A549 treated with GW870086 at 1 μM for 4 hours (cell line): ENCODE measurements around the gene IFT122. TPM values are rescaled to one million over a fixed set of nuclear protein-coding genes. Genes with fewer than 3 reads are reported as not detected.

Source experiments
- total RNA-seq: library from RNA; stranded (reverse); fragments of 200-300 nt; extraction: Qiagen RNA extraction; gene quantifications from 5 replicates; pipeline ENCODE4 v1.2.3, GENCODE V29; 2022; ENCODE audit warnings: low read depth

The IFT122 gene, protein sequence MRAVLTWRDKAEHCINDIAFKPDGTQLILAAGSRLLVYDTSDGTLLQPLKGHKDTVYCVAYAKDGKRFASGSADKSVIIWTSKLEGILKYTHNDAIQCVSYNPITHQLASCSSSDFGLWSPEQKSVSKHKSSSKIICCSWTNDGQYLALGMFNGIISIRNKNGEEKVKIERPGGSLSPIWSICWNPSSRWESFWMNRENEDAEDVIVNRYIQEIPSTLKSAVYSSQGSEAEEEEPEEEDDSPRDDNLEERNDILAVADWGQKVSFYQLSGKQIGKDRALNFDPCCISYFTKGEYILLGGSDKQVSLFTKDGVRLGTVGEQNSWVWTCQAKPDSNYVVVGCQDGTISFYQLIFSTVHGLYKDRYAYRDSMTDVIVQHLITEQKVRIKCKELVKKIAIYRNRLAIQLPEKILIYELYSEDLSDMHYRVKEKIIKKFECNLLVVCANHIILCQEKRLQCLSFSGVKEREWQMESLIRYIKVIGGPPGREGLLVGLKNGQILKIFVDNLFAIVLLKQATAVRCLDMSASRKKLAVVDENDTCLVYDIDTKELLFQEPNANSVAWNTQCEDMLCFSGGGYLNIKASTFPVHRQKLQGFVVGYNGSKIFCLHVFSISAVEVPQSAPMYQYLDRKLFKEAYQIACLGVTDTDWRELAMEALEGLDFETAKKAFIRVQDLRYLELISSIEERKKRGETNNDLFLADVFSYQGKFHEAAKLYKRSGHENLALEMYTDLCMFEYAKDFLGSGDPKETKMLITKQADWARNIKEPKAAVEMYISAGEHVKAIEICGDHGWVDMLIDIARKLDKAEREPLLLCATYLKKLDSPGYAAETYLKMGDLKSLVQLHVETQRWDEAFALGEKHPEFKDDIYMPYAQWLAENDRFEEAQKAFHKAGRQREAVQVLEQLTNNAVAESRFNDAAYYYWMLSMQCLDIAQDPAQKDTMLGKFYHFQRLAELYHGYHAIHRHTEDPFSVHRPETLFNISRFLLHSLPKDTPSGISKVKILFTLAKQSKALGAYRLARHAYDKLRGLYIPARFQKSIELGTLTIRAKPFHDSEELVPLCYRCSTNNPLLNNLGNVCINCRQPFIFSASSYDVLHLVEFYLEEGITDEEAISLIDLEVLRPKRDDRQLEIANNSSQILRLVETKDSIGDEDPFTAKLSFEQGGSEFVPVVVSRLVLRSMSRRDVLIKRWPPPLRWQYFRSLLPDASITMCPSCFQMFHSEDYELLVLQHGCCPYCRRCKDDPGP
- 11.9 to 13.6 TPM (median 12.8 TPM) in 5 replicates for total RNA-seq

GRCh38 chr3:129439817-129440617 is at the start of gene IFT122, which contains the start of gene MBD4:
IFT122 (plus strand) TSS chr3:129440224; CDS start chr3:129440331, 107 bp downstream.
MBD4 (minus strand) TSS chr3:129439948; CDS start chr3:129439833, 115 bp downstream.

DNA sequence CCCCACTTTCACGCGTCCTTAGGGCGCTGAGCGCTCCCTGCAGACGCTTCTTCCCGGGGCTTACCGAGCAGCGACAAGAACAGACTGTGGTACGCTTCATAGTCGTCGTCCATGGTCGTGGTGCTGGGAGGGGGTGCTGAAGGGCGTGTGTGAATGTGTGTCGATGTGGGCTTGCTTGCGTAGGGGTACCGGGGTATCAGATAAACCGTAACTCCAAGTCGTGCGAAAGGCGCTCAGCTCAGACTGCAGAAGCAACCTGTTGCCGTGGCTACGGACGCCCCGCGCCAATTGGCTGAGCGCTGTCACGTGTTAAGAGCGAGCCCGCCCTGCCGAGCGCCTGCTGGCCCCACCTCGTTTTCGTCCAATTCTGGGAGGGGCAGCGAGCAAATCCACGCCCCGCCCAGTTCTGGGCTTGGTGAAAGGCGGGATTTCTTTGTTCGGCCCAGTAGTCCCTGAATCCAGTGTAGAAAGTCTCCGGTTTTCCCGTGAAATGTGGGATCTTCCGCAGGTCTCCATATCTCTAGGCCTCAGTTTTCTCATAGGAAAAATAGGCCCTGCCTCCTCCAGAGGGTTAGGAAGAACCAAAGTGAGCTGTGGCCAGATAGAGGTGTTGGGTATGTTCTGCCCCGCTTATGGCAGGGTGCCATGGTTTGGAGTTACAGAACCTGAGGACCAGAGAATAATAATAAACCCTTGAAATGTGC is 11.5 kb upstream of the IFT122 start, which contains the start of gene EFCAB12:
TSS of gene EFCAB12 (minus strand) at position 261 of the 704 bp plus-strand sequence. CDS start at position 113, 148 bp downstream.

GRCh38 chr3:129528589-129529100 is 88.6 kb downstream of the IFT122 start, which contains the start of gene RHO:
RHO (plus strand) TSS chr3:129528639; CDS start chr3:129528734, 95 bp downstream.

DNA sequence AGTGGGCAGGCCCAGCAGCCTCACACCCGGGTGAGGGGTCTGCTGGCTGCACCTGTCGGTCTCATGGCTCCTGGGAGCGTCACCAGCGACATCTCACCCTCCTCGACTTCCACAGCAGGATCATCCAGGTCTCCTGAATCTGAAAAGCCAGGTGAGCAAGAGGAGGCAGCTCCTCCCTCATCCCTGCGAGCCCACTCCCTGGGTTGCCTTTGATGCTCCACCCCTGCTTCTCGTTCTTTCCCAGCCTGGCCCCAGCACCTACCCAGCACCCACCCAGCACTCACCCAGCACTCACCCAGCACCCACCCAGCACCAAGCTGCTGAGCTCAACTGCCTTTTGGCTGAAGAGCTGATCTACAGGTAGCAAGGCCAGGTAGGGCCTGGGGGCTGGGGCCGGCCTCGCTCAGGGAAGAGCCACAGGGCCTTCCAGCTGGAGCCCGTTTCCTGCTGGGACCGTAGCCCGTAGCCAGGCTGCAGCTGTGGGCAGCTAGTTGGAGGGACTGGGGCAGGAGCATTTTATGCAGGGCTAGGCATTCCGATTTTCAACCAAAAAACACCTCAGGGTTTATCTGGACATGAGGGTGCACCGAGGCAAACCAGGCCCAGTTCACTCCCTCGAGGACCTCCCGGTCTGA is 103.2 kb downstream of the IFT122 start, which contains the start of gene H1-8:
TSS of gene H1-8 (plus strand) at position 20 of the 635 bp plus-strand sequence. CDS start at position 64, 44 bp downstream.

Other genes with a start within 250 kb of the IFT122 start
- gene COPG1, start 190.6 kb upstream of the IFT122 start, total RNA-seq = 79.5 to 87.5 TPM (median 80.6 TPM) in 5 replicates
- 39.8 to 49.6 TPM (median 41.9 TPM) in 5 replicates for gene HMCES, start 161.4 kb upstream of the IFT122 start, total RNA-seq
- gene EFCAB12, start 11.6 kb upstream of the IFT122 start, total RNA-seq = 0.73 to 1.00 TPM (median 0.80 TPM) in 5 replicates
- gene MBD4, start 276 bp upstream of the IFT122 start, total RNA-seq = 19.4 to 23.9 TPM (median 22.3 TPM) in 5 replicates
- gene RHO, start 88.4 kb downstream of the IFT122 start, total RNA-seq = not detected in 5 replicates
- not detected in 5 replicates for gene H1-8, start 103.0 kb downstream of the IFT122 start, total RNA-seq
- gene PLXND1, start 166.5 kb downstream of the IFT122 start, total RNA-seq = 92.1 to 110 TPM (median 104 TPM) in 5 replicates